HG02840 (cell line): ENCODE data around the gene PSMD10.

ENCODE experiments used
- ATAC-seq: cut with Tn5 transposase; IDR thresholded peaks from one replicate; pipeline ENCODE4 v1.9.1; 2021; ENCODE audit warnings: mild to moderate bottlenecking, moderate library complexity, moderate number of reproducible peaks; ENCODE audit not compliant: unreplicated experiment, low FRiP score

Gene PSMD10

DNA sequence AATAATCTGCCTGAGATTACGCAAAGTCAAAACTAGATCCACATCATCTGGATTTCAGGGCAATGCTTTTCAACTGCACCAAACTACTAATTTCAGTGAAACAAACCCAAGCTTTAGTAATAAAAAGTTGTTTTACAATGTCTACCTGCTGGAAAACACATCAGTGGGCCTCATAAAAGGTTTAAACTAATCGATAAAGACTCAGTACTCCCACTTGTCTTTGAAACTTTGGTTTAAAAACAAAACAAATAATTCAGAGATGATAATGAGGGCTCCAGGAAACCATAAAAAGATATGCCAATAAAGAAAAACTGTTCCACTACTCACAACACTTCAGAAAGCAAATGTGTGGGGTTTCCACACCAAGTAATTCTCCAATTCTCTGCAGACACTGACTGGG is 10.2 kb downstream of the PSMD10 start:
- no peak for ATAC-seq

DNA sequence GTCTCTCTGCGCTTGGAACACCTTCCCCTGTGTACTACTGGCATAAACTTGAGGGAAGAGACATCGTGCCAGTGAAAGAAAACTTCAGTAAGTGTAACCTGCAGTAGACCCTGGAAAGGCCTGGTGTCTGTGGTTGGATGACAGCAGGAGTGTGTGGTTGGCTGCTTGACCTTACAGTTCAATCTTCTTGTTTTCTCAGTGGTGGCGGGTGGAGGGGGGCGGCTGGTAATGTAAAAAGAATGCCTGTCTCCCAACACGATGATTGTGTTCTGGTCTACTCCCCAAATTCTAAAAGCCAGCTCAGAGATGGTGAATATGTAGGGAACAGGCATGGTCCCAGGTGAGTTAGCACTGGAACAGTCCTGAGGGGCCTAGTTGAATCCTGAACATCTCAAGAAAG is 18.6 kb downstream of the PSMD10 start:
- ATAC-seq = no peak

DNA sequence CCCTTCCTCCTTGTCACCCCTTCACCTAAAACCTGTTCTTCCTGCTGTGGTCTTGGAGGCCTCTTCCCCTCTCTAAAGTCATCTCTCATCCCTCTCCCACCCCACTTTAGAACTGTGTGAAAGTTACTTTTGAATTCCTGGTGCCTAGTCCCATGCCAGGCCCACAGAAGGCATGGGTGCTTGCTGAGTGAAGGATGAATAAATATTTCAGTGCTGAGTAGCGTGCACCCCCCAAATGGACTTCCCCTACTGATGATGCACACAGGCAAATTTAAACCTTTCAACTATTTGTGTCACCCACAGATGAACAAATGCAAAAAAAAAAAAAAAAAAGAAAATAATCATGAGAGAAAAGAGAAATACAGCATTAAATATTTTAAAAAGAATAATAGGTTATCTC is 19.8 kb downstream of the PSMD10 start:
- no peak for ATAC-seq

DNA sequence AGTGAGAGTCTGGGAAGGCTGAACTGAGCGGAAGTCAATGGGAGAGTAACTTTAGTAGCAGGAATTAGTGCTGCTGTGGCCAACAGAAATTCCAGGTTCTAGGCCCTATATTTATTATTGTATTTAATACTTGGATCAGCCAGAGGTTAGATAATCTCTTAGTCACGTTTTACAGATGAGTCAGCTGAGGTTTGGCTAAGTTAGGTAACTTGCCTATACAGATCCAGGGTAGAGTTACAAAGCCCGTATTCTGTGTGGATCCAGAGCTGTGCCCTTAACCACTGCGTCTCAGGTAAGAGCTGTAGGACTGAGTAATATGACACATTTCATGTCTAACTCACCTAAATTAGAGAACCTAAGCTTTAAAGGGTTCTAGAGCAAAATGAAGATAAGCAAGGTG is 20.5 kb downstream of the PSMD10 start:
- no peak for ATAC-seq

DNA sequence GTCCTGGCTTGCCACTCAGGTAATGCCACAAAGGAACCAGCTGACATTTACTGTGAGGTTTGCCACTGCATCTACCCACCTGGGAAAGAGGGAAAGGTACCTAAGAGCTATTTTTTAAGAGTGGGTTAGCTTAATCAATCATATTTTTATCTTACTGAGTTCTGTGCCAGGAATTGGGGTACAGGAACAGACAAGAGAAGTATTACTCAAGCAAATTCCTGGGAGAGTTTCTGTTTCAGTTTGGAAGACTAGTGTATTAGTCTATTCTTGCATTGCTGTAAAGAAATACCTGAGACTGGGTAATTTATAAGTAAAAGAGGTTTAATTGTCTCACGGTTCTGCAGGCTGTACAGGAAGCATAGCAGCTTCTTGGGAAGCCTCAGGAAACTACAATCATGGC is 23.2 kb downstream of the PSMD10 start:
- no peak for ATAC-seq

DNA sequence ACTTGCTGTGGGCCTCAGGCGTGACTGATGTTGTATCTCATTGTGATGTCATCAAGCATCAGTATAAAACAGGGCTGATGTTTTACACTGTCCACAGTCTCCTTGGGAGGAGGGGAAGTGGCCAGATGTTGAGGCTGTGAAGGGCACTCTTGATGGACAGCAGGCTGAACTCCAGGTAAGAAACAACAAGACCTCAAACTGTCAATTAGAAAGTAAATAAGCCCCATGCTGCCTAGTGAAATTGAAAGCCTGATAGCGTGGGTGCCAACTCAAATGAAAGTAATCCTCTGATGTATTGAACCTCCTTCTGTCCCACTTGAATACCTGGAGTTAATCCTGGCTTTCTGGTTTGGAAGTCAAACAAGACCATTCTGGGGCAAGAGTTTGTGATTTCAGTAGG is 26.7 kb downstream of the PSMD10 start:
- no peak for ATAC-seq

DNA sequence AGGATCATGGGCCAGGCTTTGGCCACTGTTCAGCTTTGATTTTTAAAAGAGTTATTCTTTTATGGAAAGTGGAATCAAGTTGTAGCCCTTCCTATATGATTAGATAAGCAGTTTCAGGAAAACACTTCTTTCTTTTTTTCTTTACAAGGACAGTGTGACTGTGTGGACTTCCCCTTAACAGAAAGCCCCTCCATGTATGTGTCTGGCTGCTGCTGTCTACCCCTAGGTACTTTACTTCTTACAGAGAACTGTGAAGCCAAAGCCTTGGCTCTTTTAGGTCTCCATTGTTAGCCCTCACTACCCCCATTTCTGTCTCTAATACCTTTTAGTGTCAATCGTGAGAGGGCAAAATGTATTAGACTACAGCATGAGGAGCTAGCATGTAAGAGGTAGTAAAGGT is 27.3 kb downstream of the PSMD10 start:
- no peak for ATAC-seq

DNA sequence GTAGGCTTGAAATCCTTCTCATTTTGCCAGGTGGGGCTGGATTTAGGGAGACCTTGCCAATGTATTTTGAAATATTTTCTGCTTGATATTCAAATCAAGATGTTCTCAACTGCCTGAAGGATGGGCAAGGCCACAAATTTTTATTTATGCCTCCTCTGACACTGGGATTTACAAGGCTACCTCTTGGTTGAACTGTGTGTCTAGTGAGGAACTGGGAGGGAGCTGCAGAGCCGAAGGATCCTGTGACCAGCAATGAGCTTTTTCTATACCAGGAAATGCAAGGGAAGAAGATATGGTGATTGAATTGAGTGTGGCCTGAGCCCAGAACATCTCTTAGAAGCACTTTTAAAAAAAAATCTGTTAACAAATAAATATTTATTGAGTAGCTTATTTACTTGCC is 31.5 kb downstream of the PSMD10 start:
- no peak for ATAC-seq

DNA sequence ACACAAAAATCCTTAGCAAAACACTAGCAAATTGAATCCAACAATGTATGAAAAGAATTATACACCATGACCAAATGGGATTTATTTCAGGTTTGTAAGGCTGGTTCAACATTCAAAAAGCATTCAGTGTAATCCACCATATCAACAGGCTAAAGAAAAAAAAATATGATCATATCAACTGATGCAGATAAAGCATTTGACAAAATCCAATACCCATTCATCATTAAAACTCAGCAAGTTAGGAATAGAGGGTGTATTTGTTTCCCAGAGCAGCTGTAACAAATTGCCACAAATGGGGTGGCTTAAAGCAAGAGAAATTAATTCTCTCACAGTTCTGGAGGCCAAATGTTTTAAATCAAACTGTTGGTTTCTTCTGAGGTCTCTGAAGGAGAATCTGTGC is 35.8 kb downstream of the PSMD10 start:
- ATAC-seq = no peak

DNA sequence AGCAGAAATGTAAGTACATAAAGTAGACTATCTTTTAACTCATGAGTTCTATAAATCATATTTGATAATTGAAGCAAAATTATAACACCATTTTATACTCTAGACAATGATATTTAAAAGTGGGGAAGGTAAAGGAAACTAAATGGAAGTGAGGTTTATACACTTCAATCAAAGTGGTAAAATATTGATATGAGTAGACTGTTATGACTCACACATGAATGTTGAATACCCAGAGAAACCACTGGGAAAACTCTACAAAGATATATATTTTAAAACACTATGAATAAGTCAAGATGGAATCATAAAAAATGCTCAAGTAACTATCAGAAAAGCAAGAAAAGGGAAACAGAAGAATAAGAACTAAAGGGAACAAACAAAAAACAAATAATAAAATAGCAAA is 38.1 kb downstream of the PSMD10 start:
- no peak for ATAC-seq

DNA sequence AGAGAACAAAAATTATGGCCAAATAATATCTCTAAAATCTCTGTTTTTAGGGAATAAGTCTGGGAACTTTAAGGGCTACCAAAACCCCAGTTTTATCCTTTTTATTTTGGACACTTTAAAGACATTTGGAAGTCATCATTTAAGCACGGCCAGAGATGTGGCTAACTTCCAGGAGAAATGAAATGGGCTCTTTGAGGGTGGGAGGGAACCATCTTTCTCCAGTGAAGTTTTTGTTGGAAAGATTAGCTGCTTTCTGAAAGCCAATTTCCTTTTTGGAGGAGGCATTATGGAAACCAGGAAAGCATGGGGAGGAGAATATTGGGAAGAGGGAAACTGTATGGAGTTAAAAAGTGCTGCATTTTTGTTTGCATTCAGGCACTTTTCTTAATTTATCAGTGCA is 41.7 kb downstream of the PSMD10 start:
- no peak for ATAC-seq

DNA sequence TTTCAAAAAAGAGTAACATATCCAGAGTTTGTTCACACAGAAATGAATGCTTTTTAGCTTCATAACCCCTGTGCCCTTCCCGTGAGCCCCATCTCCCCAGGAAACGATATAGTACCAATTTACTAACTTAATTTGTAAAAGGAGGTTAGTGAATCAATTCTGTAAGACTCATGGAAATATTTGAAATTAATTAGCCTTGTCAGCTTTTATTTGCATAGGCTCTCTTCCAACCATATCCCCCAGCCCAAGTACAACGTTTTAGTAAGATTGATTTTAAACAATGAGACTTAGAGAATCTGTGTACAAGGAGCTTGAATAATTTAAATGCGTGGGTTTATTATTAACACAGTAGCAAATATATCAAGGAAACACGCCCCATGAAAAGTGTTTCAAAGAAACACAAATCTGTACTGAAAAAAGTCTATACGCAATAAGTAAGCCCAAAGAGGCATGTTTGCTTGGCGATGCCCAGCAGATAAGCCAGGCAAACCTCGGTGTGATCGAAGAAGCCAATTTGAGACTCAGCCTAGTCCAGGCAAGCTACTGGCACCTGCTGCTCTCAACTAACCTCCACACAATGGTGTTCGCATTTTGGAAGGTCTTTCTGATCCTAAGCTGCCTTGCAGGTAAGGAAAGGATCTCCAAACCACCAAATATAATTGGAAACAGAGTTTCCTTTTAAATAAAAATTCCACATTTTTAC is 46.6 kb downstream of the PSMD10 start, which contains the start of gene VSIG1:
Gene VSIG1, plus strand, starts transcription at position 512 of the 703 bp plus-strand sequence. Its CDS starts 66 bp downstream, at position 578.
- ATAC-seq = no peak

DNA sequence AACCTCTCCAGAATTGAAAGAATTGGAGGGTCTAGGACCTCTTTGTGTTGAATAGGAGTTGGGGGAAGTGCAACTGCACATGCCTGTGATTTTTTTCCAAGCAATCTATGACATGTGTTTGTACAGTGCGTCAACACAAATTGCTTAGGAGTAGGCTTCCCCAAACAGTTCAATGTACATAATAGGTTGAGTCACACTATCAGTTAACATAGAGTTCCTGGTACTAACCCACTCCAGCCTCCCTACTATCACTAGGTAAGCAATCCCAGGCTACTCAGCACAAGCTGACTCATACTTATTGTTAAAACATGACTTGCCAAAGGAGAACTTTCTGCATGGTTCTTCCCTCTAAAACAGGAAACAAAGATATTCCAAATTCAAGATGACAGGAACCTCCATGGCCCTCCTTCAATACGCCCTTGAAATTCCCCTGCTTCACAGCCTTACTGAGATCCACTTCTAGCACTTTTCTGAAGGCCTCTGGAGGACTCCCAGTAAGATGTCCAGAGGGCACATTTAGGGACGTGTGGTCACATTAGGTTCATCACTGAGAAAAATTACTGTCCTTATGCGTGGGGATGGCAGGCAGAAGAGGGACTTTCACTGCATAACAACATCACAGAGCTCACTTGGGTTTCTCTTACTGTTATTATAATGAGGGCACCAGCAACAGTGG is 54.9 kb downstream of the PSMD10 start:
- no peak for ATAC-seq

DNA sequence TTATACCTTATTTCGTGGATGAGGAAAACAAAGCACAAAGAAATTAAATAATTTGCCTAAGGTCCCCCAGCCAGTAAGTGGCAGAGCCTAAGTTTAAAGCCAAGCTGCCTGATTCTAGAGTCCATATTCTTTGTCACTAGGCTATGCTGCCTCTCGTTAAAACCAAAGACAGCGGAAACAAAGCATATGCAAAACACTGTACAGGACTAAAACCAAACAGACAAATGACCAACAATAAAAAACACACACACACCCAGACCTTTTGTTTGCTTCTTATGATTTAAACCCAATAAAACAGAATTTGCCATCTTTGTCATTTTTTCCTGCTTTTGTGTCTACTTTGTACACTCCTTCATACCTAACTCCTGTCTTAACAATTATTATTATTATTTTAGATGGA is 56.6 kb downstream of the PSMD10 start:
- ATAC-seq = no peak
